GM23338 (cell line): ENCODE measurements around the gene CCDC12. TPM values are rescaled to one million over a fixed set of nuclear protein-coding genes. Genes with fewer than 3 reads are reported as not detected.
A peak's percentile ranks its signal among the peaks of the same experiment; 100 is the strongest.

Experiments
- ATAC-seq: fragments of 200-7000 bp; cut with Tn5 transposase; 3 replicates; pipeline ENCODE4 v1.9.1; 2020
- DNase-seq: peaks from one replicate; pipeline ENCODE4 v3.0.0-alpha.2; 2015; ENCODE audit warnings: low spot score
- H2AFZ ChIP-seq: fragments of 200-600 bp; sonication (generic); 2 replicates; pipeline ENCODE4 v1.8.0; 2016; ENCODE audit warnings: antibody characterized with exemption, mild to moderate bottlenecking, moderate library complexity
- H3F3A ChIP-seq: fragments of 200-600 bp; sonication (generic); replicated peaks from 2 replicates; pipeline ENCODE4 v1.8.0; 2017; ENCODE audit warnings: antibody characterized with exemption, mixed run types, low read depth
- H3K27ac ChIP-seq: fragments of 200-600 bp; sonication (generic); 2 replicates; pipeline ENCODE4 v1.6.1; 2016; ENCODE audit warnings: low read depth
- H3K27me3 ChIP-seq: fragments of 200-600 bp; sonication (generic); 2 replicates; pipeline ENCODE4 v1.8.0; 2016; ENCODE audit warnings: mild to moderate bottlenecking, mixed run types, moderate library complexity; ENCODE audit not compliant: insufficient read depth
- H3K36me3 ChIP-seq: fragments of 200-600 bp; sonication (generic); 2 replicates; pipeline ENCODE4 v1.8.0; 2016; ENCODE audit warnings: mild to moderate bottlenecking; ENCODE audit not compliant: insufficient read depth
- H3K4me1 ChIP-seq: fragments of 200-600 bp; sonication (generic); 2 replicates; pipeline ENCODE4 v1.8.0; 2016; ENCODE audit warnings: mild to moderate bottlenecking, moderate library complexity; ENCODE audit not compliant: insufficient read depth
- H3K4me2 ChIP-seq: fragments of 200-600 bp; sonication (generic); 2 replicates; pipeline ENCODE4 v1.7.1; 2017; ENCODE audit warnings: mixed run types
- H3K4me3 ChIP-seq: fragments of 200-600 bp; sonication (generic); 2 replicates; pipeline ENCODE4 v1.6.1; 2016; ENCODE audit warnings: mixed run types
- H3K79me2 ChIP-seq: fragments of 200-600 bp; sonication (generic); replicated peaks from 2 replicates; pipeline ENCODE4 v1.8.0; 2017; ENCODE audit warnings: mild to moderate bottlenecking; ENCODE audit not compliant: insufficient read depth
- H3K9me2 ChIP-seq: fragments of 200-600 bp; sonication (generic); 2 replicates; pipeline ENCODE4 v1.8.0; 2017; ENCODE audit not compliant: insufficient read depth
- H4K20me1 ChIP-seq: fragments of 200-600 bp; sonication (generic); replicated peaks from 2 replicates; pipeline ENCODE4 v1.8.0; 2017; ENCODE audit warnings: mild to moderate bottlenecking; ENCODE audit not compliant: insufficient read depth
- H3K27ac Mint-ChIP-seq: 2 replicates; pipeline ENCODE4 v1.8.0; 2020; ENCODE audit warnings: inconsistent platforms, mild to moderate bottlenecking, moderate library complexity, mixed read lengths
- H3K27me3 Mint-ChIP-seq: 3 replicates; pipeline ENCODE4 v1.8.0; 2022; ENCODE audit warnings: low read depth, mild to moderate bottlenecking, moderate library complexity, mixed read lengths, inconsistent platforms; ENCODE audit not compliant: insufficient read depth, poor library complexity
- H3K36me3 Mint-ChIP-seq: 3 replicates; pipeline ENCODE4 v1.8.0; 2021; ENCODE audit warnings: low read depth, mild to moderate bottlenecking, inconsistent platforms, moderate library complexity, mixed read lengths
- H3K4me1 Mint-ChIP-seq: 3 replicates; pipeline ENCODE4 v1.8.0; 2020; ENCODE audit warnings: mild to moderate bottlenecking, inconsistent platforms, mixed read lengths
- H3K4me3 Mint-ChIP-seq: 3 replicates; pipeline ENCODE4 v1.8.0; 2021; ENCODE audit warnings: moderate library complexity, mild to moderate bottlenecking, inconsistent platforms, mixed read lengths
- H3K9me3 Mint-ChIP-seq: 3 replicates; pipeline ENCODE4 v1.8.0; 2020; ENCODE audit warnings: moderate library complexity, mild to moderate bottlenecking, inconsistent platforms, mixed read lengths
- CREB1 ChIP-seq: fragments of 250-450 bp; sonication (Bioruptor Pico); IDR thresholded peaks from 2 replicates; pipeline ENCODE4 v1.5.0; 2020; ENCODE audit warnings: low read depth, mild to moderate bottlenecking, moderate library complexity
- EZH2 ChIP-seq: fragments of 200-600 bp; sonication (generic); IDR thresholded peaks from one replicate; pipeline ENCODE4 v1.8.0; 2017; ENCODE audit warnings: antibody characterized with exemption, mild to moderate bottlenecking, low read depth; ENCODE audit not compliant: unreplicated experiment
- EZH2phosphoT487 ChIP-seq: fragments of 200-600 bp; sonication (generic); IDR thresholded peaks from one replicate; pipeline ENCODE4 v1.8.1; 2018; ENCODE audit warnings: antibody characterized with exemption; ENCODE audit not compliant: unreplicated experiment
- JUNB ChIP-seq: IDR thresholded peaks from one replicate; pipeline ENCODE4 v1.6.1; 2016; ENCODE audit warnings: antibody characterized with exemption; ENCODE audit not compliant: unreplicated experiment
- NANOG ChIP-seq: IDR thresholded peaks from 2 replicates; pipeline ENCODE4 v1.6.1; 2016; ENCODE audit warnings: antibody characterized with exemption, borderline replicate concordance
- POLR2AphosphoS5 ChIP-seq: IDR thresholded peaks from 2 replicates; pipeline ENCODE4 v1.6.1; 2016; ENCODE audit warnings: antibody characterized with exemption, low read depth
- STAT1 ChIP-seq: IDR thresholded peaks from one replicate; pipeline ENCODE4 v1.6.1; 2016; ENCODE audit warnings: antibody characterized with exemption; ENCODE audit not compliant: unreplicated experiment
- ZNF114 ChIP-seq: fragments of 250-450 bp; sonication (Bioruptor Pico); IDR thresholded peaks from 2 replicates; pipeline ENCODE4 v1.5.0; 2020; ENCODE audit warnings: mild to moderate bottlenecking, moderate library complexity
- ZNF331 ChIP-seq: fragments of 250-450 bp; sonication (Bioruptor Pico); IDR thresholded peaks from 2 replicates; pipeline ENCODE4 v1.5.0; 2020; ENCODE audit warnings: low read depth, mild to moderate bottlenecking, moderate library complexity
- polyA plus RNA-seq: library from polyadenylated mRNA; unstranded; fragments of >200 nt; fragmentation: Nextera tagmentation; extraction: Ambion mirVana; gene quantifications from 2 replicates; pipeline ENCODE4 v1.2.1, GENCODE V29; 2016
- total RNA-seq: library from RNA; depleted of rRNA; stranded (reverse); fragments of >200 nt; shearing (Covaris generic); gene quantifications from 2 replicates; pipeline ENCODE4 v1.2.3, GENCODE V29; 2014
- TF ChIP-seq, protein P1 (sequence below): IDR thresholded peaks from 2 replicates; pipeline ENCODE4 v1.6.1; 2016; ENCODE audit warnings: antibody characterized with exemption
- TF ChIP-seq, protein P2 (sequence below): fragments of 250-450 bp; sonication (Bioruptor Pico); IDR thresholded peaks from 2 replicates; pipeline ENCODE4 v1.5.0; 2020; ENCODE audit warnings: mild to moderate bottlenecking, moderate library complexity
- TF ChIP-seq, protein P3 (sequence below), 2 experiments: fragments of 200-600 bp in 1 of 2; sonication (generic) in 1 of 2; conservative IDR thresholded peaks; 2 replicates each; pipeline versions ENCODE4 v1.5.1 to v1.6.1; 2016 to 2017; ENCODE audit warnings: antibody characterized with exemption in 2 of 2, low read depth in 2 of 2, mild to moderate bottlenecking in 2 of 2, moderate library complexity in 1 of 2

Gene CCDC12
- total and polyA plus RNA-seq, 2 experiments from 2014 or later, result 42.9 to 133 TPM

DNA sequence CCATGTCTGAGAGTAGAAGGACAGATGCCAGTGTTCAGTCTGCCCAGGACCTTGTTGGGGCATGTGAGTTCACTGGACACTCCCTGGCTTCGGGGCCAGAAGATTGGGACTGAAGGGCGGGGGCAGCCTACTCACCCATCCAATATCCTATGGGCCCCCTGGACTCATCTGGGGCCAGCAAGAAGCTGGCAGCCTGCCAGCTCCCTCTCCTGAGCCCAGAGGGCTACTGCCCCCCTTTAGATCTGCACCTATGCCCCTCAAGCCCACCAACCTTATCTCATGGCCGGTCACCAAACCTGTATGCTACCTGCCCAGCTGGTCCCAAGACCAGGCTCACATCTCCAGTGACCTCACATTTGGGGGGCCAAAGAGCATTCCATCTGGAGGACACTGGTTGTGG lies 90.9 kb downstream of the CCDC12 start (continued):
- TF ChIP-seq, protein P1, sequence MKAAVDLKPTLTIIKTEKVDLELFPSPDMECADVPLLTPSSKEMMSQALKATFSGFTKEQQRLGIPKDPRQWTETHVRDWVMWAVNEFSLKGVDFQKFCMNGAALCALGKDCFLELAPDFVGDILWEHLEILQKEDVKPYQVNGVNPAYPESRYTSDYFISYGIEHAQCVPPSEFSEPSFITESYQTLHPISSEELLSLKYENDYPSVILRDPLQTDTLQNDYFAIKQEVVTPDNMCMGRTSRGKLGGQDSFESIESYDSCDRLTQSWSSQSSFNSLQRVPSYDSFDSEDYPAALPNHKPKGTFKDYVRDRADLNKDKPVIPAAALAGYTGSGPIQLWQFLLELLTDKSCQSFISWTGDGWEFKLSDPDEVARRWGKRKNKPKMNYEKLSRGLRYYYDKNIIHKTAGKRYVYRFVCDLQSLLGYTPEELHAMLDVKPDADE, result no peak

DNA sequence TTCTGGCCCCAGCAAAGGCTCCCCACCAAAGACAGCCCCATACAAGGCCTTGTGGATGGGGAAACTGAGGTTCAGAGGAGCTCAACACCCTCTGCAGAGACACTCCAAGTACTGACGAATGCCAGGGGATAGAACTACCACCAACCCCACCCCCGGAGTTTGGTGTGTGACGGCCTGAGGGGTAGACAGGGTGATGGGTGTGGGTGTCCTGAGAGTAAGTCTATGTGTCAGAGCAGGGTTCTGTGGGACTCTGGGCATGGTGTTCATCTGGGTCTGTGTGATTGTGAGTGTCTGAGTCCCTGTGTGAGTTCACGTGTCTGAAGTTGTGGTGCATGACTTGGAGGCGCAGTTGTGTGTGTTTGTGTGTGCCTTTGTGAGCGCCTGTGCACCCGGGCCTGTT lies 91.6 kb downstream of the CCDC12 start:
- Mint-ChIP-seq H3K9me3 (no peaks in the 10 kb centered on the region), H3K4me3 (peak overlapping the region; percentile 9; the same call in 1 of the 3 replicates), H3K27ac (no peak overlapping the region), H3K27me3 (peaks cover 77% of the 10 kb centered on the region), H3K4me1 (peaks cover 21% of the 10 kb centered on the region), H3K36me3 (no peaks in the 10 kb centered on the region; the same call in 2 of the 3 replicates)
- H2AFZ ChIP-seq, result no peak overlapping the region
- no peaks in the 10 kb centered on the region for H3K36me3 ChIP-seq
- DNase-seq (no peak), ATAC-seq (no peak)
- H3K4me2 ChIP-seq, result no peak overlapping the region
- H4K20me1 ChIP-seq, result no peaks in the 10 kb centered on the region
- no peaks in the 10 kb centered on the region for H3K79me2 ChIP-seq
- H3K4me3 ChIP-seq, result no peak overlapping the region
- H3K27ac ChIP-seq, result no peak overlapping the region
- H3K27me3 ChIP-seq, result peaks cover 83% of the 10 kb centered on the region
- H3K9me2 ChIP-seq, result no peaks in the 10 kb centered on the region
- H3F3A ChIP-seq, result no peaks in the 10 kb centered on the region
- H3K4me1 ChIP-seq, result peaks cover 39% of the 10 kb centered on the region
- TF ChIP-seq EZH2 (no peak), POLR2AphosphoS5 (no peak), JUNB (no peak), STAT1 (no peak), NANOG (no peak), EZH2phosphoT487 (no peak), ZNF114 (CRISPR knock-in tag) (no peak), ZNF331 (CRISPR knock-in tag) (no peak), CREB1 (no peak)
- TF ChIP-seq, protein P2, sequence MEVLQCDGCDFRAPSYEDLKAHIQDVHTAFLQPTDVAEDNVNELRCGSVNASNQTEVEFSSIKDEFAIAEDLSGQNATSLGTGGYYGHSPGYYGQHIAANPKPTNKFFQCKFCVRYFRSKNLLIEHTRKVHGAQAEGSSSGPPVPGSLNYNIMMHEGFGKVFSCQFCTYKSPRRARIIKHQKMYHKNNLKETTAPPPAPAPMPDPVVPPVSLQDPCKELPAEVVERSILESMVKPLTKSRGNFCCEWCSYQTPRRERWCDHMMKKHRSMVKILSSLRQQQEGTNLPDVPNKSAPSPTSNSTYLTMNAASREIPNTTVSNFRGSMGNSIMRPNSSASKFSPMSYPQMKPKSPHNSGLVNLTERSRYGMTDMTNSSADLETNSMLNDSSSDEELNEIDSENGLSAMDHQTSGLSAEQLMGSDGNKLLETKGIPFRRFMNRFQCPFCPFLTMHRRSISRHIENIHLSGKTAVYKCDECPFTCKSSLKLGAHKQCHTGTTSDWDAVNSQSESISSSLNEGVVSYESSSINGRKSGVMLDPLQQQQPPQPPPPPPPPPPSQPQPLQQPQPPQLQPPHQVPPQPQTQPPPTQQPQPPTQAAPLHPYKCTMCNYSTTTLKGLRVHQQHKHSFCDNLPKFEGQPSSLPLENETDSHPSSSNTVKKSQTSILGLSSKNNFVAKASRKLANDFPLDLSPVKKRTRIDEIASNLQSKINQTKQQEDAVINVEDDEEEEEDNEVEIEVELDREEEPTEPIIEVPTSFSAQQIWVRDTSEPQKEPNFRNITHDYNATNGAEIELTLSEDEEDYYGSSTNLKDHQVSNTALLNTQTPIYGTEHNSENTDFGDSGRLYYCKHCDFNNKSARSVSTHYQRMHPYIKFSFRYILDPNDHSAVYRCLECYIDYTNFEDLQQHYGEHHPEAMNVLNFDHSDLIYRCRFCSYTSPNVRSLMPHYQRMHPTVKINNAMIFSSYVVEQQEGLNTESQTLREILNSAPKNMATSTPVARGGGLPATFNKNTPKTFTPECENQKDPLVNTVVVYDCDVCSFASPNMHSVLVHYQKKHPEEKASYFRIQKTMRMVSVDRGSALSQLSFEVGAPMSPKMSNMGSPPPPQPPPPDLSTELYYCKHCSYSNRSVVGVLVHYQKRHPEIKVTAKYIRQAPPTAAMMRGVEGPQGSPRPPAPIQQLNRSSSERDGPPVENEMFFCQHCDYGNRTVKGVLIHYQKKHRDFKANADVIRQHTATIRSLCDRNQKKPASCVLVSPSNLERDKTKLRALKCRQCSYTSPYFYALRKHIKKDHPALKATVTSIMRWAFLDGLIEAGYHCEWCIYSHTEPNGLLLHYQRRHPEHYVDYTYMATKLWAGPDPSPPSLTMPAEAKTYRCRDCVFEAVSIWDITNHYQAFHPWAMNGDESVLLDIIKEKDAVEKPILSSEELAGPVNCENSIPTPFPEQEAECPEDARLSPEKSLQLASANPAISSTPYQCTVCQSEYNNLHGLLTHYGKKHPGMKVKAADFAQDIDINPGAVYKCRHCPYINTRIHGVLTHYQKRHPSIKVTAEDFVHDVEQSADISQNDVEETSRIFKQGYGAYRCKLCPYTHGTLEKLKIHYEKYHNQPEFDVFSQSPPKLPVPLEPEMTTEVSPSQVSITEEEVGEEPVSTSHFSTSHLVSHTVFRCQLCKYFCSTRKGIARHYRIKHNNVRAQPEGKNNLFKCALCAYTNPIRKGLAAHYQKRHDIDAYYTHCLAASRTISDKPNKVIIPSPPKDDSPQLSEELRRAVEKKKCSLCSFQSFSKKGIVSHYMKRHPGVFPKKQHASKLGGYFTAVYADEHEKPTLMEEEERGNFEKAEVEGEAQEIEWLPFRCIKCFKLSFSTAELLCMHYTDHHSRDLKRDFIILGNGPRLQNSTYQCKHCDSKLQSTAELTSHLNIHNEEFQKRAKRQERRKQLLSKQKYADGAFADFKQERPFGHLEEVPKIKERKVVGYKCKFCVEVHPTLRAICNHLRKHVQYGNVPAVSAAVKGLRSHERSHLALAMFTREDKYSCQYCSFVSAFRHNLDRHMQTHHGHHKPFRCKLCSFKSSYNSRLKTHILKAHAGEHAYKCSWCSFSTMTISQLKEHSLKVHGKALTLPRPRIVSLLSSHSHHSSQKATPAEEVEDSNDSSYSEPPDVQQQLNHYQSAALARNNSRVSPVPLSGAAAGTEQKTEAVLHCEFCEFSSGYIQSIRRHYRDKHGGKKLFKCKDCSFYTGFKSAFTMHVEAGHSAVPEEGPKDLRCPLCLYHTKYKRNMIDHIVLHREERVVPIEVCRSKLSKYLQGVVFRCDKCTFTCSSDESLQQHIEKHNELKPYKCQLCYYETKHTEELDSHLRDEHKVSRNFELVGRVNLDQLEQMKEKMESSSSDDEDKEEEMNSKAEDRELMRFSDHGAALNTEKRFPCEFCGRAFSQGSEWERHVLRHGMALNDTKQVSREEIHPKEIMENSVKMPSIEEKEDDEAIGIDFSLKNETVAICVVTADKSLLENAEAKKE (CRISPR knock-in tag), result no peak
- TF ChIP-seq, protein P1, result no peak
- TF ChIP-seq, protein P3, sequence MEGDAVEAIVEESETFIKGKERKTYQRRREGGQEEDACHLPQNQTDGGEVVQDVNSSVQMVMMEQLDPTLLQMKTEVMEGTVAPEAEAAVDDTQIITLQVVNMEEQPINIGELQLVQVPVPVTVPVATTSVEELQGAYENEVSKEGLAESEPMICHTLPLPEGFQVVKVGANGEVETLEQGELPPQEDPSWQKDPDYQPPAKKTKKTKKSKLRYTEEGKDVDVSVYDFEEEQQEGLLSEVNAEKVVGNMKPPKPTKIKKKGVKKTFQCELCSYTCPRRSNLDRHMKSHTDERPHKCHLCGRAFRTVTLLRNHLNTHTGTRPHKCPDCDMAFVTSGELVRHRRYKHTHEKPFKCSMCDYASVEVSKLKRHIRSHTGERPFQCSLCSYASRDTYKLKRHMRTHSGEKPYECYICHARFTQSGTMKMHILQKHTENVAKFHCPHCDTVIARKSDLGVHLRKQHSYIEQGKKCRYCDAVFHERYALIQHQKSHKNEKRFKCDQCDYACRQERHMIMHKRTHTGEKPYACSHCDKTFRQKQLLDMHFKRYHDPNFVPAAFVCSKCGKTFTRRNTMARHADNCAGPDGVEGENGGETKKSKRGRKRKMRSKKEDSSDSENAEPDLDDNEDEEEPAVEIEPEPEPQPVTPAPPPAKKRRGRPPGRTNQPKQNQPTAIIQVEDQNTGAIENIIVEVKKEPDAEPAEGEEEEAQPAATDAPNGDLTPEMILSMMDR (conservative IDR thresholded peaks at IDR 0.05; ENCODE audit: low read depth in 2 of 2), result no peak
